Progenitor cell of endocrine pancreas (in vitro differentiated cells): ENCODE measurements around the gene NAA10. TPM values are rescaled to one million over a fixed set of nuclear protein-coding genes. Genes with fewer than 3 reads are reported as not detected.
A peak's percentile ranks its signal among the peaks of the same experiment; 100 is the strongest.

Experiments used
- DNase-seq: peaks from one replicate; pipeline ENCODE4 v3.0.0; 2021; ENCODE audit warnings: low spot score; ENCODE audit not compliant: unreplicated experiment
- H3K27ac Mint-ChIP-seq: 2 replicates; pipeline ENCODE4 v1.8.0; 2021; ENCODE audit warnings: mild to moderate bottlenecking, moderate library complexity, mixed read lengths
- H3K27me3 Mint-ChIP-seq: 2 replicates; pipeline ENCODE4 v1.8.0; 2021; ENCODE audit warnings: mixed read lengths
- H3K36me3 Mint-ChIP-seq: 2 replicates; pipeline ENCODE4 v1.8.0; 2022; ENCODE audit warnings: mixed read lengths; ENCODE audit not compliant: insufficient read depth
- H3K4me1 Mint-ChIP-seq: 2 replicates; pipeline ENCODE4 v1.8.0; 2021; ENCODE audit warnings: low read depth, mixed read lengths
- H3K4me3 Mint-ChIP-seq: 2 replicates; pipeline ENCODE4 v1.8.0; 2021; ENCODE audit warnings: low read depth, mild to moderate bottlenecking, moderate library complexity, mixed read lengths
- H3K9me3 Mint-ChIP-seq: 2 replicates; pipeline ENCODE4 v1.8.0; 2021; ENCODE audit warnings: low read depth, mixed read lengths
- total RNA-seq: library from RNA; stranded (reverse); gene quantifications from 2 replicates; pipeline ENCODE4 v1.2.1, GENCODE V29; 2021
- TF ChIP-seq, protein P1 (sequence below): fragments of 200-600 bp; sonication (generic); IDR thresholded peaks from one replicate; pipeline ENCODE4 v1.5.0; 2021; ENCODE audit warnings: antibody characterized with exemption, mild to moderate bottlenecking; ENCODE audit not compliant: unreplicated experiment

Gene NAA10
- total RNA-seq, 1 donor from 2014 or later, result 85.3 TPM

DNA sequence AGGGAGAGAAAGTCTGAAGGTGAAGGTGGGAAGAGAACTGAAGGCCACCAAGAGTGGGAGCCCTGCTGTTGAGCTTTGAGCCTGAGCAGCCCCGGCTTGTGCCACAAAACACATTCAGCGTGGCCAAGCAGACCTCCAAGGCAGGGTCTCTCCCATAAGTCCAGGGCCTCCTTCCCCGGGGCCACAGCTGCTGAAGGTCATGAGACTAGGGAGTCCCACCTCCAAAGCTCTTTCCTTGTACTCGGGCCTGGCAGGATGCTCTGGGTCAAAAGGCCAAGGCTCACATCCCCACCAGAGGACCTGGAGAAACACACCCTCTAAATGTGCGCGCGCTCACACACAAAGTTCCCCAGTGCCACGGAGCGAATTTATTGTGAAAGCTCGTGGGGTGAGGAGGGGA, 5.3 kb downstream of the NAA10 start:
- no peak overlapping the region for H3K27ac Mint-ChIP-seq
- no peak for DNase-seq
- peaks cover 4% of the 10 kb centered on the region for H3K36me3 Mint-ChIP-seq
- H3K4me1 Mint-ChIP-seq, result peaks cover 11% of the 10 kb centered on the region
- TF ChIP-seq, protein P1, sequence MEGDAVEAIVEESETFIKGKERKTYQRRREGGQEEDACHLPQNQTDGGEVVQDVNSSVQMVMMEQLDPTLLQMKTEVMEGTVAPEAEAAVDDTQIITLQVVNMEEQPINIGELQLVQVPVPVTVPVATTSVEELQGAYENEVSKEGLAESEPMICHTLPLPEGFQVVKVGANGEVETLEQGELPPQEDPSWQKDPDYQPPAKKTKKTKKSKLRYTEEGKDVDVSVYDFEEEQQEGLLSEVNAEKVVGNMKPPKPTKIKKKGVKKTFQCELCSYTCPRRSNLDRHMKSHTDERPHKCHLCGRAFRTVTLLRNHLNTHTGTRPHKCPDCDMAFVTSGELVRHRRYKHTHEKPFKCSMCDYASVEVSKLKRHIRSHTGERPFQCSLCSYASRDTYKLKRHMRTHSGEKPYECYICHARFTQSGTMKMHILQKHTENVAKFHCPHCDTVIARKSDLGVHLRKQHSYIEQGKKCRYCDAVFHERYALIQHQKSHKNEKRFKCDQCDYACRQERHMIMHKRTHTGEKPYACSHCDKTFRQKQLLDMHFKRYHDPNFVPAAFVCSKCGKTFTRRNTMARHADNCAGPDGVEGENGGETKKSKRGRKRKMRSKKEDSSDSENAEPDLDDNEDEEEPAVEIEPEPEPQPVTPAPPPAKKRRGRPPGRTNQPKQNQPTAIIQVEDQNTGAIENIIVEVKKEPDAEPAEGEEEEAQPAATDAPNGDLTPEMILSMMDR, result no peak
- H3K4me3 Mint-ChIP-seq, result no peak overlapping the region
- no peaks in the 10 kb centered on the region for H3K27me3 Mint-ChIP-seq
- H3K9me3 Mint-ChIP-seq, result peaks cover 6% of the 10 kb centered on the region

DNA sequence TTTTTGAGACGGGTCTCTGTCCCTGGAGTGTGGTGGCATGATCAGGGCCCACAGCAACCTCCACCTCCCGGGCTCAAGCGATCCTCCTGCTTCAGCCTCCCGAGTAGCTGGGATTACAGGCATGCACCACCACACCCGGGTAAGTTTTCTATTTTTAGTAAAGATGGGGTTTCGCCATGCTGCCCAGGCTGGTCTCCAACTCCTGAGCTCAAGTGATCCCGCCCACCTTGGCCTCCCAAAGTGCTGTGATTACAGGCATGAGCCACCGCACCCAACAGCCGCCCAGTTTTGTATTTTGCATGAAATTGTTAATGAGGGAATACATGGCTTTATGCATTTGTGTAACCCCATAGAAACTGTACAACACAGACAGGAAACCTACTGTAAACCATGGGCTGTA, 6.0 kb downstream of the NAA10 start:
- H3K4me1 Mint-ChIP-seq, result peaks cover 7% of the 10 kb centered on the region
- DNase-seq, result no peak
- peak overlapping the region; percentile 49 for H3K27ac Mint-ChIP-seq
- H3K36me3 Mint-ChIP-seq, result peaks cover 4% of the 10 kb centered on the region
- no peak overlapping the region for H3K4me3 Mint-ChIP-seq
- H3K27me3 Mint-ChIP-seq, result no peaks in the 10 kb centered on the region
- H3K9me3 Mint-ChIP-seq, result peaks cover 6% of the 10 kb centered on the region
- TF ChIP-seq, protein P1, result no peak

DNA sequence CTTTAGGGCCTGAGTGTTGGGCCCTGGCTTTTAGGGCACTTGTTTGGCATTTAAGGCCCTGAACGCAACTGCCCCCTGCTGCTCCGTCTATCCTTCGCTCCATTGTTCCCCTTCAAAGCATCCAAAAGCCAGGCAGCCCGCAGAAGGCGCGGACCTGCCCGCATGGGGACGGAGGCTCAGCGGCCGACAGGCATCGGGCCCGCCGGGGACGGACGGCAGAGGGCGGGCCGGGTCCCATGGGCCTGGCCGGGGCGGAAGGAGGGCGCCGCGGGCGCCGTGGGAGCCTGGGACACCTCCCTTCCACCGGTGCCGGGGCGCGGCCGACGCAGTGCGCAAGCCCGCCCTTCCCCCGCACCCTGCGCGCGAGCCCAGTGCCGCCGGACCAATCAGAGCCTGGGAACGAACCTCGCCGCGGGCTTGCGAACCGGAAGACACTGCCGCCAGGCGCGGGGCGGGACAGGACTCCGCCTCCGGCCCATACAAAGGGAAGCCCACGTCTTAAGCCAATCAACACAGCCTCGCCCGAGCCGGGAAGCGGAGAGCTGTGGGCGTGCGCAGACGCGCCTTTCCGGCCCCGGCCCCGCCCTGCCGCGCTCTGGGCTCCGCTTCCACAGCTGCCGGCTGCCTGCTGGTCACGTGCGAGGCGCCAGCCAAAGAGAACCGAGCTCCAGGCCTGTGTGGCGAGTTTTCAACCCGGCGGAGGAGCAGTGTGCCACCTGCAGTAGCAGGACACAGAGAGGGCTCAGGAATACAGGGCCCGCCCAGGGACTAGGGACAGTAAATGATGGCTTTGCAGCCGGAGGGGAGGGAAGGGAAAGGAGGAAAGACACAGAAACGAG, 6.7 kb downstream of the NAA10 start:
- peak overlapping the region; percentile 78 for H3K4me3 Mint-ChIP-seq
- no peaks in the 10 kb centered on the region for H3K27me3 Mint-ChIP-seq
- H3K4me1 Mint-ChIP-seq, result peaks cover 6% of the 10 kb centered on the region
- DNase-seq, result peak; percentile 83
- H3K36me3 Mint-ChIP-seq, result peaks cover 4% of the 10 kb centered on the region
- peaks cover 6% of the 10 kb centered on the region for H3K9me3 Mint-ChIP-seq
- TF ChIP-seq, protein P1, result no peak
- peak overlapping the region; percentile 93 for H3K27ac Mint-ChIP-seq

DNA sequence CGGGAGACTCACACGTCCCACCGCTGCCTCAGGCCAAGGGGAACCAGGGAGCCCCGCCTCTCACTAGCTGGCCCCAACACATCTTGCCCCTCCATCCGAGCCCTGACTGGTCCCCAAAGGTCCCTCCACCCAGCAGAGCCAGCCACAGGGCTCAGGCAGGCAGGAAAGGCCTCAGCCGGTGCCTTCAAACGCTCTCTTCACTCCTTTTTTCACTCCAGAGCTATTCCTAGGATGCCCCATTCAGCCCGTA, 7.2 kb downstream of the NAA10 start:
- no peak for DNase-seq
- Mint-ChIP-seq H3K9me3 (peaks cover 6% of the 10 kb centered on the region), H3K27ac (peak overlapping the region; percentile 93), H3K36me3 (peaks cover 4% of the 10 kb centered on the region), H3K4me3 (peak overlapping the region; percentile 78), H3K27me3 (no peaks in the 10 kb centered on the region), H3K4me1 (peaks cover 6% of the 10 kb centered on the region)
- TF ChIP-seq, protein P1, result no peak

DNA sequence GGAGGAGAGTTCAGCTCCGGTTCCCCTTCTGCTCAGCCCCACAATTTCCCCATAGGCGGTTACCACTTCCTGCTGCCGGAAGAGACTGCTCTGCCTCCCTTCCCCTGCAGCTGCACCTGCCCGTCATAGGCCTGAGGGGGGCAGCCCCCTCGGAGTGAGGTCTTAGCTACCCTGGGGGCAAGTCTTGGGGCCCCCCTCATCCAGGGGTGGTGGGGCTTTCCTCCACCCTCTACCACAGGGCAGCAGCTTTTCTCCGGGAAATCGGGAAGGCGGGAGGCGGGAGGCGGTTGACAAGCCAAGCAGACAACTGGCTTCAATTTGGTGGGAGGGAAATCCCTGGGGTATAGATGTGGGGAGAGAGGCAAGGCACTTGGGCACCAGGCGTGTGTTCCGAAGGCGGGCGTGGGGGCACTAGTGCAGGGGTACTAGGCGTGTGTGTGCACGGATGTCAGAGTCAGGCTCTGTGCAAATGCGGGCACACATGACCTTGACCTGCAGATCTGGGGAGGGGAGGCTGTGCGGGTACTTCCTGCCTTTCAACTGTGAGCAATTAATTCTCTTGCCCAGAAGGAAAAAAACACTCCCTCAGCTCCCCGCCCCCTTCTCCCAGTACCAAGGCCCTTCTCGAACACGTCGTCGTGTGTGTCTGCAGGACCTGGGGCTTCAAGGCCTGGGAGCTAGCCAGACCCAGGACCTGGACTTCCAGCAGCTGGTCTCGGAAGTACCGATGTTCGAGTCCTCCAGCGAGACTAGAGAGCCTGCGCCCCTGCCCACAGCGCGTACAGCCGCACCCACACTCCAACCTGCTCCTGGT, 7.8 kb downstream of the NAA10 start:
- peaks cover 6% of the 10 kb centered on the region for H3K4me1 Mint-ChIP-seq
- peak overlapping the region; percentile 78 for H3K4me3 Mint-ChIP-seq
- TF ChIP-seq, protein P1, result no peak
- H3K36me3 Mint-ChIP-seq, result peaks cover 4% of the 10 kb centered on the region
- H3K9me3 Mint-ChIP-seq, result peaks cover 6% of the 10 kb centered on the region
- no peak for DNase-seq
- peak overlapping the region; percentile 93 for H3K27ac Mint-ChIP-seq
- no peaks in the 10 kb centered on the region for H3K27me3 Mint-ChIP-seq
